Activated T-cell treated with anti-CD3 and anti-CD28 coated beads, Interleukin-2, amount 50 U/mL, for 72 hours (primary cell): Measurements from ENCODE around the gene RAB21. TPM values are rescaled to one million over a fixed set of nuclear protein-coding genes. Genes with fewer than 3 reads are reported as not detected.

ENCODE experiments used
- ATAC-seq, 2 donors: fragments of 150-1000 bp; cut with Tn5 transposase; replicated peaks in 1 of 2; 2 replicates each; pipeline ENCODE4 v1.10.0; 2021; ENCODE audit warnings: moderate library complexity in 2 of 2, mild to moderate bottlenecking in 1 of 2
- DNase-seq, 2 donors: peaks; one replicate each; pipeline ENCODE4 v3.0.0; 2021 to 2022; ENCODE audit warnings: mixed read lengths in 1 of 2
- H3K27ac Mint-ChIP-seq: one replicate; pipeline ENCODE4 v1.8.0; 2022; ENCODE audit warnings: mild to moderate bottlenecking, moderate library complexity, mixed read lengths
- H3K27me3 Mint-ChIP-seq: one replicate; pipeline ENCODE4 v1.8.0; 2022; ENCODE audit warnings: low read depth, mixed read lengths
- H3K36me3 Mint-ChIP-seq, 2 donors: one replicate each; pipeline ENCODE4 v1.8.0; 2022; ENCODE audit warnings: mixed read lengths in 2 of 2, mild to moderate bottlenecking in 1 of 2; ENCODE audit not compliant: insufficient read depth in 2 of 2
- H3K4me1 Mint-ChIP-seq: one replicate; pipeline ENCODE4 v1.8.0; 2022; ENCODE audit warnings: low read depth, mixed read lengths
- H3K4me3 Mint-ChIP-seq, 2 donors: one replicate each; pipeline ENCODE4 v1.8.0; 2022; ENCODE audit warnings: mild to moderate bottlenecking in 2 of 2, mixed read lengths in 2 of 2, moderate library complexity in 2 of 2
- H3K9me3 Mint-ChIP-seq, 2 donors: one replicate each; pipeline ENCODE4 v1.8.0; 2022; ENCODE audit warnings: mixed read lengths in 2 of 2
- total RNA-seq, 2 donors: library from RNA; stranded (reverse); gene quantifications; one replicate each; pipeline ENCODE4 v1.2.3, GENCODE V29; 2022

The RAB21 gene, protein sequence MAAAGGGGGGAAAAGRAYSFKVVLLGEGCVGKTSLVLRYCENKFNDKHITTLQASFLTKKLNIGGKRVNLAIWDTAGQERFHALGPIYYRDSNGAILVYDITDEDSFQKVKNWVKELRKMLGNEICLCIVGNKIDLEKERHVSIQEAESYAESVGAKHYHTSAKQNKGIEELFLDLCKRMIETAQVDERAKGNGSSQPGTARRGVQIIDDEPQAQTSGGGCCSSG
- total RNA-seq = 100 to 1,000 TPM in 1 of 2 donors, 10 to 100 TPM in 1; 97.0 to 102 TPM

DNA sequence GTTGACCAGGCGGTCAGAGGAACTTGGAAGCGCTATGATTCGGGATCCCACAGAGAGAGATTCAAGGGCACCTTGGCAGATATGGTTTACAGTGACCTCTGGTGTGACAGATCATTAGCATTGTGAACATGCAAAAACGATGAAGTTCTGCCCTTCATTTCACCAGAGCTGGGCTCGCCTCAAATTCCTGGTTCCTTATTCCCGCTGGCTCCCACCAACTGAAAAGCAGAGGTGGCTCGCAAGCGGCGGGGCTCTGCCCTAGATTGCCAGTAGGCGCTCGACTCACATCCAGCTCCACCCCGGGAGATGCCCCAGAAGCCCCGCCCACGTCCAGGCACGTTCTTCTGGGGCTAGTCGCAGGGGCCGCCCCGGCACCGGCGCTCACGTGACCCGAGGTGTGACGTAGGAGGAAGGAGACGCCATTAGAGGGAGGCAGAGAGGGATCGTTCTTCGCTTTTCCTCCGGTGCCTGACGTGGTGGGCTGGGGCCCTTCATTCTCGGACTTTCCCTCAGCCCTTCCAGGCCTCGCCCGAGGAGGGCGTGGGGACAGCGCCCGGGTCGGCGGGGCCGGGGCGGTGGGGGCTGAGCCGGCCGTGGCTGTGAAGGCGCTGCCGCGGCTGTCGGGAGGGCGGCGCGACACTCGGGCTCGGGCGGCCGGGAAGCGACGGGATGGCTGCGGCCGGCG, at the start of gene RAB21:
TSS of gene RAB21 (plus strand) at position 403 of the 685 bp plus-strand sequence. CDS start at position 670, 267 bp downstream.
- H3K27me3 Mint-ChIP-seq = peaks cover 20% of the 10 kb centered on the region
- peak within 1 kb of the TSS; percentile 89 to 98 for H3K4me3 Mint-ChIP-seq
- peaks cover 28% of the 10 kb centered on the region for H3K4me1 Mint-ChIP-seq
- ATAC-seq = peak; percentile 93 to 94
- peak; percentile 99 for DNase-seq
- peak within 1 kb of the TSS; percentile 98 for H3K27ac Mint-ChIP-seq
- H3K9me3 Mint-ChIP-seq = peaks cover 0 to 4% of the 10 kb centered on the region in 2 donors
- H3K36me3 Mint-ChIP-seq = peaks cover 16 to 31% of the 10 kb centered on the region in 2 donors

DNA sequence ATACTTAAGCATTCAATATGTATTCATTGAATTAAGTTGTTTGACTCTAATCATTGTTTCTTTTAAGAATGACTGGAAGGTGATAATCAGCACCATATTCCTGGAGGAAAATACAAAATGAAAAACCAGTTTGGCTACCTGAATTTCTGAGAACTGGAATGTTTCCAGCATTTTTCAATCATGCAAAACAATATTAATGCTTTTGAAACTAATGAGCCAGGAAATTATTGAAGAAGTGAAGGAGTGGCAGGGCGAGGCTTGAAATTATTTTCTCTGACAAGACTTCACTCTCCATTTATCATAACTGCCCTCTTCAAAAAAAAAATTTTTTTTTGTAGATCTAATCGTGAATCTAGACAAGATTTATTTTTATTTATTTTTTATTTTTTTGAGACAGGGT, 49.7 kb upstream of the RAB21 start:
- Mint-ChIP-seq H3K4me3 (no peak overlapping the region), H3K27ac (no peak overlapping the region), H3K27me3 (no peaks in the 10 kb centered on the region), H3K4me1 (peaks cover 13% of the 10 kb centered on the region), H3K36me3 (peaks cover 0 to 2% of the 10 kb centered on the region in 2 donors), H3K9me3 (no peaks in the 10 kb centered on the region)
- ATAC-seq (no peak), DNase-seq (no peak)

DNA sequence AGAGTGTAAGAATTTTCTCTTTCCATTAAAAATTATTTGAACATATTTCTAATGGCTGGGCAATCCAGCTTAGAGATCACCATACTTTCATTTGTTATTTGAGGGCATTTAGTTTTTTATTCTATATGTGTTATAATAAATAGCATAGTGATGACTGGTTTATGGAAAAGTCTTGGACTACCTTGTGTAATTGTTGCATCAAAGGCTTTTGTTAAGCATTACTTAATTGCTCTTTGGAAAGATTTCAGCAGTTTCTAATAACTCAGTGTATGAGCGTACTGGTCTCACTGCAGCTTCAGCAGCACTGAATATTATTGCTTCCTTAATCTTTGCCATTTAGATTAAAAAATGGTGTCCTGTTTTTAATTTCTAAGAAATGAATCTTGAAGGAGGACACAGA, 46.0 kb upstream of the RAB21 start:
- peaks cover 6 to 9% of the 10 kb centered on the region in 2 donors for H3K36me3 Mint-ChIP-seq
- no peak for DNase-seq
- peaks cover 10 to 11% of the 10 kb centered on the region in 2 donors for H3K9me3 Mint-ChIP-seq
- H3K27ac Mint-ChIP-seq = no peak overlapping the region
- no peaks in the 10 kb centered on the region for H3K27me3 Mint-ChIP-seq
- no peak for ATAC-seq
- no peak overlapping the region for H3K4me3 Mint-ChIP-seq
- peaks cover 20% of the 10 kb centered on the region for H3K4me1 Mint-ChIP-seq

DNA sequence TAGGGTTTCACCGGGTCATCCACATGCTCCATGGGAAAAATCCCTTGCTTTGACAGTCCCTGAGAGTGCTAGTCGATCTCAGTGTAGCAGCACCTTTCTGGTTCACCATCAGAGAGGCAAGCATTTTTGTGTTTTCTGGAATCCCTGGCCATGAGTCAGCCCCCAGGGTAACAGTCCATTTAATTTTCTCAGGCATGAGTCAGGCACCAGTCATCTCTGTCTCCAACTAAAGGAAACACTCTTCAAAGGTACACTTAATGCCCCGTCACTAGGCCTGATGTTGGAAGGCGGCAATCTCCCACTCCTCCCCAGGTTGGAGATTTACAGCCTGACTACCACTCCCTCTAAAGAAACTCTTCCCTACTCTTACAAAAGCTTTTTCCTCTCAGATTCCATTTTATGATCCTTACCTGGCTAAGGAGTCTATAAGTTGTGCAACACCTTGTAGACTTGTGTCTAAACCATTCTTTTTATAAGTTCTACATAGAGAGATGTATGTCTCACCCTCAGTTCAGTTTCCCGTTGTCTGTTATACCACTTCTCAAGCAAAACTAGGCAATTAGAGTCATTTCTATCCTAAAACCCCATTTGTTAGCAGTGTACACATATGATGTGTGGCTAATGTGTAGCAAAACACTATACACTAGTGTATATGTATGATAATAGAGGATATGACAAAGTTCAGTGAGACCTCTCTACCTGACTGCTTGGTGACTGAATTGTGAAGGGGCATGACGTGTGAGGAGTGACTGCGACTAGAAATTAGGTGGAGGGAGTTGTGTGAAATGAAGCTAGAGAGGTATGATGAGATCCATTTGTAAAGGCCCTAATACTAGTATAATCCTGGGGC, 44.2 kb upstream of the RAB21 start:
- Mint-ChIP-seq H3K4me3 (no peak overlapping the region), H3K27ac (no peak overlapping the region), H3K36me3 (peaks cover 6 to 12% of the 10 kb centered on the region in 2 donors), H3K27me3 (no peaks in the 10 kb centered on the region), H3K9me3 (peaks cover 10 to 12% of the 10 kb centered on the region in 2 donors), H3K4me1 (peaks cover 20% of the 10 kb centered on the region)
- ATAC-seq (peak; percentile 57 to 71), DNase-seq (peak in 1 of 2 donors; percentile 6)

DNA sequence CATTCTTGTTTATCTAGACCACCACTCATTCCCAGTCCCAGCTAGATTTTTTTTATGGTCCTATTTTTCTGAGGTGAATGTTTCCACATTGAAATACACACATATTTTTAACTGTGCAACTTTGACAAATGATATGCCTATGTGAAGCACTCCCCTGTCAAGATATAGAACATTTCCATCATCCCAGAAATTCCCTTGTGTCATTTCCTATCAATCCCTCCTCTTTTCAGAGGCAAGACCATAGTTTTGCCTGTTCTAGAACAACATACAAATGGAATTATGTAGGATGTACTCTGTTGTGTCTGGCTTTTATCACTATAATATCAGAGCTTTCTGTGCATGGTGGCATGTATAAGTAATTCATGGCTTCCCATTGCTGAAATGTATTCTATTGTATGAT, 36.1 kb upstream of the RAB21 start:
- DNase-seq (no peak), ATAC-seq (no peak)
- Mint-ChIP-seq H3K4me1 (no peaks in the 10 kb centered on the region), H3K27me3 (peaks cover 6% of the 10 kb centered on the region), H3K36me3 (peaks cover 0 to 4% of the 10 kb centered on the region in 2 donors), H3K27ac (no peak overlapping the region), H3K4me3 (no peak overlapping the region), H3K9me3 (peaks cover 2 to 7% of the 10 kb centered on the region in 2 donors)

DNA sequence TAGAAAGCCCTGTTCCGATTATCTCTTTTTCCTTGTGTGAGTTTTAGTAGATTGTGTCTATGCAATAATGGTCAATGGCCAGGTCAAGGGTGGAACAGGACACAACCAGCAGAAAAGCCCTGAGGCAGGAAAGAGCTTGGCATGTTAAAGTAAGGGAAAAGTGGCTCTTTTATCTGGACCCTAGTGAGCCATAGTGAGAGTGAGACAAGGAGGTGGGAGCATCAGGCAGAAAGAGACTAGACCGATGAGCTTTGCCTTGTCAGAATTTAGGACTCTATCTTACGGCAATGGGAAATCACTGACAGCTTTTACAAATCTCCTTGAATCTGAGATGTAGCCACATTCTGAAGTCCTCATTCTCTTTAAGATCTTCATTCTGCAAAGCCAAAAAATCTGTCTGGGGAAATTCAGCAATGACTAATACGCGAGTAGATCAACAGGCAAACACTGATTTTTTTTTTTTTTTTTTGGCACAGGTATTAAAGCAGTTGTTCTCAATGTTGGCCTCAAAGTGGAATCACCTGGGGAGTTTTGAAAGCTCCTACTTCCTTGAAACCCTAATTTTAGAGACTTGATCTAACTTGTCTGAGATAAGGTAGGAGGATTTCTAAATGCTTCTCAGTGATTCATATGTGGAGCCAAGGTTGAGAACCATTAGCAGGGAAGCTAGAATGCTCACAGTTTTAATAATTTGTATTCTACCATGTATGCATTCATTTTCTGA, 34.9 kb upstream of the RAB21 start:
- H3K36me3 Mint-ChIP-seq = no peaks in the 10 kb centered on the region
- H3K27ac Mint-ChIP-seq = no peak overlapping the region
- no peak for ATAC-seq
- H3K9me3 Mint-ChIP-seq = peaks cover 2 to 7% of the 10 kb centered on the region in 2 donors
- no peak overlapping the region for H3K4me3 Mint-ChIP-seq
- H3K4me1 Mint-ChIP-seq = no peaks in the 10 kb centered on the region
- DNase-seq = no peak
- H3K27me3 Mint-ChIP-seq = peaks cover 6% of the 10 kb centered on the region

DNA sequence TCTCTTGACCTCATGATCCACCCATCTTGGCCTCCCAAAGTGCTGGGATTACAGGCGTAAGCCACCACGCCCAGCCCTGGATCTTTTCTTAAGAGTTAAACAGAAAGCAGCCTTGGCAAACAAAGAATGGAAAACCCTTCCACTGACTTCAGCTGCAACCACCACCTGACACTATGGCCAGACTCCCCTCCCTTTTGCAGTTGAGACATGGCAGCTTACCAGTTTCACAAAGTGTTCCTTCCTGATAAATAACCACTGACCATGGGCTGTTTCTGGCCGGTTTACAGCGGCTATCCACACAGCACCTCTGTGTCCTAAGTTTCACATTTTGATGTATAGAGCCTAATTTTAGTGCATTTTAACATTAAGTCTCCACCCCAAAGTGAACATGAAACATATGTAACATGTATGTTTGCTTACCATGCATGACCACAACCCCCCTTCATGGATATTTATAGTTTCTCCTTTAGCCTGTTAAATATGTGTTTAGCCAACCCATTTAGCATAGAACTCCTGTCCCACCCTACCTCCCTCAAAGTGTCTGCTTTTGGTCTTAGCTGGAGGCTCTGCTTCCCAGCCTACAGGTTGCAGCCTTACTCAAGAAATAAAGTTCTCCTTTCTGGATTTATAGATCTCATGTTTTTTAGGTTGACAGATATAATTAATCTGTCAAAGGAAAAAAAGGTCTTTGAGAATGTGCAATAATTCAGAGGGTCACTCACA, 32.7 kb upstream of the RAB21 start:
- H3K4me3 Mint-ChIP-seq = no peak overlapping the region
- no peaks in the 10 kb centered on the region for H3K4me1 Mint-ChIP-seq
- DNase-seq (no peak), ATAC-seq (no peak)
- H3K36me3 Mint-ChIP-seq = no peaks in the 10 kb centered on the region
- H3K9me3 Mint-ChIP-seq = no peaks in the 10 kb centered on the region
- peaks cover 6% of the 10 kb centered on the region for H3K27me3 Mint-ChIP-seq
- no peak overlapping the region for H3K27ac Mint-ChIP-seq

DNA sequence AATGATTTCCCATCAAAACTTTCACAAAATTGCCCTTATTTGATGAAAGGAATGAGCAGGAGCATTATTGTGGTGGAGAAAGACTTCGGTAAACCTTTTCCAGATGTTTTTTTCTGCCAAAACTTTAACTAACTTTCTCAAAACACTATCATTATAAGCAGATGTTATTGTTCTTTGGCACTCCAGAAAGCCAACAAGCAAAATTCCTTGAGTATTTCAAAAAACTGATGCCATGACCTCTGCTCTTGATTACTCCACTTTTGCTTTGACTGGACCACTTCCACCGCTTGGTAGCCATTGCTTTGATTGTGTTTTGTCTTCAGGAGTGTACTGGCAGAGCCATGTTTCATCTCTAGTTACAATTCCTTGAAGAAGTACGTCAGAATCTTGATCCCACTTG, 29.7 kb upstream of the RAB21 start:
- Mint-ChIP-seq H3K4me3 (no peak overlapping the region), H3K9me3 (no peaks in the 10 kb centered on the region), H3K36me3 (no peaks in the 10 kb centered on the region), H3K27ac (no peak overlapping the region), H3K27me3 (no peaks in the 10 kb centered on the region), H3K4me1 (no peaks in the 10 kb centered on the region)
- DNase-seq (no peak), ATAC-seq (no peak)

DNA sequence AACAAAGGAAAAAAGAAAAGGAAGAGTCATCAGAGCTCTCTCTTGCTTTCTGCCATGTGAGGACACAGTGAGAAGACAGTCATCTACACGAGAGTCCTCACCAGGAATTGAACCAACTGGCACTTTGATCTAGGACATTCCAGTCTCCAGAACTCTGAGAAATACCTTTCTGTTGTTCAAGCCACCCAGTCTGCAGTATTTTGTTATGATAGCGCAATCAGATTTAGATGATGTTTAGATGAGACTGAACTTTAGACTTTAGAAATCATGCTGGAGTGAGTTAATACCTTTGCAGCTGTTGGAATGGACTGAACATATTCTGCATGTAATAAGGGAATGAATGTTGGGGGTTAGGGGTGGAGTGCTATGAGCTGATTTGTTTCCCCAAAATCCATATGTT, 28.1 kb upstream of the RAB21 start:
- Mint-ChIP-seq H3K4me1 (no peaks in the 10 kb centered on the region), H3K9me3 (no peaks in the 10 kb centered on the region), H3K4me3 (no peak overlapping the region), H3K27ac (no peak overlapping the region), H3K27me3 (no peaks in the 10 kb centered on the region), H3K36me3 (no peaks in the 10 kb centered on the region)
- DNase-seq (no peak), ATAC-seq (no peak)

DNA sequence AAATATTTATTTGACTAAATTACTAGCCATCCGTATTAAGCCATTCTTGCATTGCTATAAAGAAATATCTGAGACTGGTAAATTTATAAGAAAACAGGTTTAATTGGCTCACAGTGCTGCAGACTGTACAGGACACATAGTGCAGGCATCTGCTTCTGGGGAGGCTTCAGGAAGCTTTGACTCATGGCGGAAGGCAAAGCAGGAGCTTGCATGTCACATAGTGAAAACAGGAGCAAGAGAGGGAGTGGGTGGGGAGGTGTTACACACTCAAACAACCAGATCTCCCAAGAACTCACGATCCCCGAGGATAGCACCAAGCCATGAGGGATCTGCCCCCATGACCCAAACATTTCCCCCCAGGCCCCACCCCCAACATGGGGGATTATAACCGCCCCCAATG, 26.7 kb upstream of the RAB21 start:
- no peak overlapping the region for H3K4me3 Mint-ChIP-seq
- no peaks in the 10 kb centered on the region for H3K9me3 Mint-ChIP-seq
- ATAC-seq (peak in 1 of 2 donors; percentile 50), DNase-seq (no peak)
- no peaks in the 10 kb centered on the region for H3K36me3 Mint-ChIP-seq
- H3K27ac Mint-ChIP-seq = no peak overlapping the region
- H3K27me3 Mint-ChIP-seq = no peaks in the 10 kb centered on the region
- H3K4me1 Mint-ChIP-seq = no peaks in the 10 kb centered on the region

DNA sequence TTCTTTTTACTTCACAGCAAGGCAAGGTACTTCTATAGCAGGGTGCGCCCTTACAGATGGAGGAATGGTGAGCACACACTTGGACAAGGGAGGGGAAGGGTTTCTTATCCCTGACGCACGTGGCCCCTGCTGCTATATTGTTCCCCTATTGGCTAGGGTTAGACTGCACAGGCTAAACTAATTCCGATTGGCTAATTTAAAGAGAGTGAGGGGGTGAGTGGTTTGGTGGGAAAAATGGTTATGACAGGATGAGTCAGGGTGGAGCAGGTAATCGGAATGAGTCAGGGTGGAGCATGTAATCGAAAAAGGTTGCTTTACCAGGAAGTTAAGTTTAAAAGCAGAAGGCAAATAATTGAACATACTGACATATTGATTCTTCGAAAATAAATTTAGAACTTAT, 23.7 kb upstream of the RAB21 start:
- Mint-ChIP-seq H3K4me1 (no peaks in the 10 kb centered on the region), H3K36me3 (no peaks in the 10 kb centered on the region), H3K4me3 (no peak overlapping the region), H3K27me3 (no peaks in the 10 kb centered on the region), H3K27ac (no peak overlapping the region), H3K9me3 (no peaks in the 10 kb centered on the region)
- DNase-seq (no peak), ATAC-seq (no peak)
